ENCODE measurements around the gene BCKDHB. TPM values are rescaled to one million over a fixed set of nuclear protein-coding genes. Genes with fewer than 3 reads are reported as not detected.

Gene BCKDHB
- total RNA-seq, 4 donors from 2014 or later, result 12.0 to 32.4 (median 20.6) TPM

DNA sequence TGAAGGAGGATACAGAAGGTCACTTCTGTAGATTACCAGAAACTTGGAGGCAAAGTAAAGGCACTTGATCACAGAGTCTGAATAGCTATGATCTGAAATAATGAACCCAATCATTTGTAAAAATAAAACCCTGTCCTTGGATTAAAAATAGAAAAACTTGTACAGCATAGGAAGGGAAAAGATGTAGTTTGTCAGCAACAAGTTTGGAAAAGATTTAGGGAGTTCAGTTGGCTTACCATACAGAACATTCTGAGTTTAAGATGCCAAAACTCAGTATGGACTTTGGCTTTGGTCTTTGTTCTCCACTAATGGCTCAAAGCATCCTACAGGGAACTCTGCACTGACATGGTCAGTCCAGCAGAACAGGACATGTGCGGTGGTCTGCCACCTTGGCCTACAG lies 240.6 kb downstream of the BCKDHB start:
- Histone ChIP-seq H3K4me3 (no peak overlapping the region), H3K27ac (no peak overlapping the region), H3K36me3 (no peaks in the 10 kb centered on the region), H3K4me1 (no peaks in the 10 kb centered on the region), H3K9me3 (no peaks in the 10 kb centered on the region), H3K27me3 (no peaks in the 10 kb centered on the region)
- no peak for TF ChIP-seq POLR2A (IDR thresholded peaks at IDR 0.05)
- no peak for TF ChIP-seq EP300 (IDR thresholded peaks at IDR 0.05)
- TF ChIP-seq, protein P1, sequence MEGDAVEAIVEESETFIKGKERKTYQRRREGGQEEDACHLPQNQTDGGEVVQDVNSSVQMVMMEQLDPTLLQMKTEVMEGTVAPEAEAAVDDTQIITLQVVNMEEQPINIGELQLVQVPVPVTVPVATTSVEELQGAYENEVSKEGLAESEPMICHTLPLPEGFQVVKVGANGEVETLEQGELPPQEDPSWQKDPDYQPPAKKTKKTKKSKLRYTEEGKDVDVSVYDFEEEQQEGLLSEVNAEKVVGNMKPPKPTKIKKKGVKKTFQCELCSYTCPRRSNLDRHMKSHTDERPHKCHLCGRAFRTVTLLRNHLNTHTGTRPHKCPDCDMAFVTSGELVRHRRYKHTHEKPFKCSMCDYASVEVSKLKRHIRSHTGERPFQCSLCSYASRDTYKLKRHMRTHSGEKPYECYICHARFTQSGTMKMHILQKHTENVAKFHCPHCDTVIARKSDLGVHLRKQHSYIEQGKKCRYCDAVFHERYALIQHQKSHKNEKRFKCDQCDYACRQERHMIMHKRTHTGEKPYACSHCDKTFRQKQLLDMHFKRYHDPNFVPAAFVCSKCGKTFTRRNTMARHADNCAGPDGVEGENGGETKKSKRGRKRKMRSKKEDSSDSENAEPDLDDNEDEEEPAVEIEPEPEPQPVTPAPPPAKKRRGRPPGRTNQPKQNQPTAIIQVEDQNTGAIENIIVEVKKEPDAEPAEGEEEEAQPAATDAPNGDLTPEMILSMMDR (IDR thresholded peaks at IDR 0.05), result no peak
- no peak for TF ChIP-seq POLR2AphosphoS5 (IDR thresholded peaks at IDR 0.05)
- ATAC-seq, result no peak
- 92 to 100% methylated on average over 1 of the region's 1 CpG for whole genome bisulfite sequencing, 2 donors (ENCODE audit: low coverage in 1 of 2)

DNA sequence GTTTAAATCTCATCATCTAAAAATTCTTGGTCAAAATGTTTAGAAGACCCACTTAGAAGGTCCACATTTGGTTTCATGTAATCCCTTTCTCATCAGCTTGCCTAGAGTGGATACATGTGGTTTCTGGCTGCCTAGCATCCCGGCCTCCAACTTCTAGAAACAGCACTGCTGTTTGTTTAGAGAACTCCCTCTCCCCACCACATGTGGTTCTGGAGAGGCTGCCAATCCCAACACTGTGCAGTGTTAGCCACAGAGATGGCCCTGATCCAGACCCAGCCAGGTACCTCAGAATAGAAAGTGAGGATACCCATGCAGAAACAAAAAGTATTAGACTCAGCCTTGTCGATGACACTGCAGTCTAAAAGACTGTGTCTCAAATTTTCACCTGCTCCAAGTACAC lies 241.8 kb downstream of the BCKDHB start:
- 80% methylated on average over 2 of the region's 2 CpGs; no CpG with 5 or more reads in 1 of the 2 donors for WGBS, 2 donors (ENCODE audit: low coverage in 1 of 2)
- Histone ChIP-seq H3K27me3 (no peaks in the 10 kb centered on the region), H3K4me3 (no peak overlapping the region), H3K27ac (no peak overlapping the region), H3K36me3 (no peaks in the 10 kb centered on the region), H3K9me3 (no peaks in the 10 kb centered on the region), H3K4me1 (no peaks in the 10 kb centered on the region)
- TF ChIP-seq POLR2AphosphoS5 (IDR thresholded peaks at IDR 0.05), result no peak
- ATAC-seq, result no peak

DNA sequence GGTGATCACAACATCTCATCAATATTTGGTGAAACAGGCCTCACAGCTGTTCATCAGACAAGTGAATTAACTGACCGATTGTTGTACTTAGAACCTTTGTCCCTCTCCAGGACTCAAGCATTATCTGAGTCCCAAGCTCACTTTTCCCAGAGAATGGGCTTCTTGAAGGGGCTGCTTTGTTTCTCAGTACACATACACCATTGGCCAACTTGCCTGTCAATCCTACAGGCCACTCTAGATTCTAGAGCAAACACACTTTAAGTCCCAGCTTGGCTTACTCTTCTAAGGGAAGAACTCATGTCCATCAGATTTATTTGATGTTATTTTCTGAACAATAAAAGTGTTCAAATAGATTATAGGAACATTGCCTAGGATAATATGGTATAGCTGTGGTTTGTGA lies 249.5 kb downstream of the BCKDHB start:
- no peaks in the 10 kb centered on the region for H3K9me3 ChIP-seq
- WGBS, 2 donors (ENCODE audit: low coverage in 1 of 2), result 78 to 86% methylated on average over 1 of the region's 1 CpG
- H3K4me1 ChIP-seq, result peaks cover 0 to 8% (median 0%) of the 10 kb centered on the region in 3 donors
- no peak for TF ChIP-seq POLR2A (IDR thresholded peaks at IDR 0.05)
- TF ChIP-seq EP300 (IDR thresholded peaks at IDR 0.05), result no peak
- TF ChIP-seq, protein P1 (IDR thresholded peaks at IDR 0.05), result no peak
- TF ChIP-seq POLR2AphosphoS5 (IDR thresholded peaks at IDR 0.05), result no peak
- no peaks in the 10 kb centered on the region for H3K27me3 ChIP-seq
- no peak overlapping the region for H3K27ac ChIP-seq
- no peak overlapping the region for H3K4me3 ChIP-seq
- no peak for ATAC-seq
- peaks cover 0 to 4% of the 10 kb centered on the region in 2 donors for H3K36me3 ChIP-seq

DNA sequence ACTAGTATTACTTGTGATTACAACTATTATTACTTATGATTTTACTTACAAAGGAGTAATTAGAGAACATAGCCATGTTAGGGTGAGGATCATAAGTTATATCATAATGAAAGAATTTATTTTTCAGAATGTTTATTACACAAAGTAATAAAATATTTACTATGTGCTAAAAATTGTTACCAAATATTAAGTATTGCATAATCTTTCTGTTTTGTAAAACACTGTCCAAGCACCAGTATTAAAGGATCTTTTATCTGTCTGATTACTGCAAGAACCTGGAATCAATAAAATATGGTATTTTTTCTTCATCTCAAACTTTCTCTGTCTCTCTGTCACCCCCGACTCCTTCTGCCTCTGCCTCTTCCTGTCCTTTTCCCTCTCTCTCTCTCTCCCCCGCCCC lies 250.1 kb downstream of the BCKDHB start:
- no peak overlapping the region for H3K4me3 ChIP-seq
- peaks cover 0 to 4% of the 10 kb centered on the region in 2 donors for H3K36me3 ChIP-seq
- 50 to 71% methylated on average over 1 of the region's 2 CpGs for WGBS, 2 donors (ENCODE audit: low coverage in 1 of 2)
- H3K9me3 ChIP-seq, result no peaks in the 10 kb centered on the region
- no peaks in the 10 kb centered on the region for H3K27me3 ChIP-seq
- no peak for ATAC-seq
- TF ChIP-seq EP300 (IDR thresholded peaks at IDR 0.05) (no peak), POLR2AphosphoS5 (IDR thresholded peaks at IDR 0.05) (no peak), POLR2A (IDR thresholded peaks at IDR 0.05) (no peak)
- TF ChIP-seq, protein P1 (IDR thresholded peaks at IDR 0.05), result no peak
- peaks cover 0 to 8% (median 0%) of the 10 kb centered on the region in 3 donors for H3K4me1 ChIP-seq
- H3K27ac ChIP-seq, result no peak overlapping the region

DNA sequence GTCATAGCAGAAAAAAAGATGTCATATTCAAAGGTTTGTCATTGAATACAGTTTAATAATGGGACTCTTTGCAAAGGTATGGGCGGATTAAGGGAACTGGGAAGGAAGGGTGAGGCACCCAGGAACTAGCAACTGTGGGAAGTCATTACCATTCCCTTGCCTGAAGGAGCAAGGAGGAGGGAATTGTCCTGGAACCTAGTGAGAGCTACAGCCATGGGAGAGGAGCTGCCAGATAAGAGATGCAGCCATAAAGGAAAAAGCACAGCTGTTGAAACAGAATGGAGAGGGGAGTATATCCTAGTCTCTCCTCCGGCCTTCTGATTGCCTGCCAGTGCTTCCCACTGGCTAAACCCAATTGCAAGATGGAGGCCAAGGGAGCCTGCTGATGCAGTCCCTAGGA lies 250.6 kb downstream of the BCKDHB start:
- H3K36me3 ChIP-seq, result peaks cover 0 to 4% of the 10 kb centered on the region in 2 donors
- H3K27ac ChIP-seq, result no peak overlapping the region
- TF ChIP-seq, protein P1 (IDR thresholded peaks at IDR 0.05), result no peak
- no peak for TF ChIP-seq EP300 (IDR thresholded peaks at IDR 0.05)
- no peak for TF ChIP-seq POLR2AphosphoS5 (IDR thresholded peaks at IDR 0.05)
- TF ChIP-seq POLR2A (IDR thresholded peaks at IDR 0.05), result no peak
- no peaks in the 10 kb centered on the region for H3K27me3 ChIP-seq
- H3K4me3 ChIP-seq, result no peak overlapping the region
- peaks cover 0 to 8% (median 0%) of the 10 kb centered on the region in 3 donors for H3K4me1 ChIP-seq
- WGBS, 2 donors (ENCODE audit: low coverage in 1 of 2), result 71 to 72% methylated on average over 1 to 2 of the region's 2 CpGs
- H3K9me3 ChIP-seq, result no peaks in the 10 kb centered on the region
- no peak for ATAC-seq
